HepG2 (cell line): ENCODE data around the gene PPP1R13B. TPM values are rescaled to one million over a fixed set of nuclear protein-coding genes. Genes with fewer than 3 reads are reported as not detected.

Experiments
- AHR ChIP-seq: IDR thresholded peaks from 2 replicates; pipeline ENCODE4 v1.6.1; 2018; ENCODE audit warnings: missing genetic modification reagents, missing compliant biosample characterization
- ARHGAP35 ChIP-seq: sonication (generic); formaldehyde crosslinking; IDR thresholded peaks from 2 replicates; pipeline ENCODE4 v1.9.0; 2022; ENCODE audit warnings: mild to moderate bottlenecking, inconsistent platforms, moderate library complexity, missing genetic modification reagents, borderline replicate concordance
- BHLHE40 ChIP-seq: IDR thresholded peaks from 2 replicates; pipeline ENCODE4 v1.6.1; 2011; ENCODE audit warnings: low read length, improper control_type of control experiment
- HHEX ChIP-seq: IDR thresholded peaks from 2 replicates; pipeline ENCODE4 v1.6.1; 2016; ENCODE audit warnings: control low read depth
- JUN ChIP-seq: sonication (generic); formaldehyde crosslinking; IDR thresholded peaks from 2 replicates; pipeline ENCODE4 v1.4.0; 2020; ENCODE audit warnings: mild to moderate bottlenecking, missing genetic modification reagents
- KLF6 ChIP-seq: IDR thresholded peaks from 2 replicates; pipeline ENCODE4 v1.8.0; 2016; ENCODE audit warnings: missing biosample characterization, missing genetic modification reagents
- MATR3 ChIP-seq: sonication (generic); formaldehyde crosslinking; IDR thresholded peaks from 2 replicates; pipeline ENCODE4 v1.4.0; 2020; ENCODE audit warnings: missing genetic modification reagents
- MIER2 ChIP-seq: IDR thresholded peaks from 2 replicates; pipeline ENCODE4 v1.6.1; 2016; ENCODE audit warnings: missing biosample characterization, missing genetic modification reagents
- PRPF4 ChIP-seq: fragments of 200-400 bp; formaldehyde crosslinking; IDR thresholded peaks from 2 replicates; pipeline ENCODE4 v1.6.1; 2016; ENCODE audit warnings: low read length, low read depth; ENCODE audit not compliant: poor library complexity, severe bottlenecking
- SRF ChIP-seq: IDR thresholded peaks from 2 replicates; pipeline ENCODE4 v1.6.1; 2011; ENCODE audit warnings: mild to moderate bottlenecking, low read depth, low read length, moderate library complexity
- TBX3 ChIP-seq: fragments of 450-650 bp; IDR thresholded peaks from 2 replicates; pipeline ENCODE4 v1.6.1; 2017; ENCODE audit warnings: antibody characterized with exemption, mild to moderate bottlenecking, inconsistent platforms, borderline replicate concordance
- ZFP41 ChIP-seq: sonication (generic); formaldehyde crosslinking; IDR thresholded peaks from 2 replicates; pipeline ENCODE4 v1.4.0; 2020; ENCODE audit warnings: mild to moderate bottlenecking, missing genetic modification reagents, borderline replicate concordance
- ZNF530 ChIP-seq: sonication (generic); formaldehyde crosslinking; IDR thresholded peaks from 2 replicates; pipeline ENCODE4 v1.5.0; 2020; ENCODE audit warnings: low read depth, mild to moderate bottlenecking, missing genetic modification reagents
- ZNF564 ChIP-seq: sonication (generic); formaldehyde crosslinking; IDR thresholded peaks from 2 replicates; pipeline ENCODE4 v1.8.1; 2023; ENCODE audit warnings: mild to moderate bottlenecking, missing genetic modification reagents
- ZNF672 ChIP-seq: sonication (generic); formaldehyde crosslinking; IDR thresholded peaks from 2 replicates; pipeline ENCODE4 v1.8.1; 2022; ENCODE audit warnings: missing genetic modification reagents
- ZNF724P ChIP-seq: sonication (generic); formaldehyde crosslinking; IDR thresholded peaks from 2 replicates; pipeline ENCODE4 v1.8.0; 2022; ENCODE audit warnings: missing genetic modification reagents, borderline replicate concordance
- ZNF816 ChIP-seq: sonication (generic); formaldehyde crosslinking; IDR thresholded peaks from 2 replicates; pipeline ENCODE4 v1.8.0; 2022; ENCODE audit warnings: missing genetic modification reagents, mild to moderate bottlenecking, borderline replicate concordance
- ZSCAN20 ChIP-seq: sonication (generic); formaldehyde crosslinking; IDR thresholded peaks from 2 replicates; pipeline ENCODE4 v1.4.0; 2020; ENCODE audit warnings: missing genetic modification reagents, mild to moderate bottlenecking, borderline replicate concordance
- polyA plus RNA-seq, 8 experiments: library from polyadenylated mRNA; depleted of rRNA in 3 of 8; stranded (reverse) in 7 of 8; unstranded in 1 of 8; fragments of >200 nt; fragmentation: Illumina TruSeq in 4 of 8; extraction: Trizol in 4 of 8; gene quantifications; 2 replicates each; pipeline versions ENCODE4 v1.2.1 to v1.2.3, GENCODE V29; 2011 to 2016; ENCODE audit warnings: low read depth in 4 of 8, missing spikeins in 1 of 8, mixed read lengths in 1 of 8; ENCODE audit not compliant: insufficient read depth in 1 of 8
- total RNA-seq, 5 experiments: library from RNA; depleted of rRNA; stranded (reverse); fragments of >200 nt; fragmentation: Illumina TruSeq; extraction: Trizol; gene quantifications; 2 replicates each; pipeline ENCODE4 v1.2.3, GENCODE V29; 2016; ENCODE audit warnings: low read depth in 1 of 5
- TF ChIP-seq, protein P1 (sequence below): IDR thresholded peaks from 2 replicates; pipeline ENCODE4 v1.6.1; 2016; ENCODE audit warnings: mild to moderate bottlenecking, missing biosample characterization, missing genetic modification reagents
- TF ChIP-seq, protein P2 (sequence below): sonication (generic); formaldehyde crosslinking; IDR thresholded peaks from 2 replicates; pipeline ENCODE4 v1.4.0; 2020; ENCODE audit warnings: missing genetic modification reagents
- TF ChIP-seq, protein P3 (sequence below): sonication (generic); formaldehyde crosslinking; IDR thresholded peaks from 2 replicates; pipeline ENCODE4 v1.4.0; 2020; ENCODE audit warnings: missing genetic modification reagents, mild to moderate bottlenecking, borderline replicate concordance
- TF ChIP-seq, protein P4 (sequence below): sonication (generic); formaldehyde crosslinking; IDR thresholded peaks from 2 replicates; pipeline ENCODE4 v1.4.0; 2020; ENCODE audit warnings: mild to moderate bottlenecking, missing genetic modification reagents
- TF ChIP-seq, protein P5 (sequence below): sonication (generic); formaldehyde crosslinking; IDR thresholded peaks from 2 replicates; pipeline ENCODE4 v1.5.0; 2020; ENCODE audit warnings: missing genetic modification reagents, mild to moderate bottlenecking, borderline replicate concordance

PPP1R13B gene
- total and polyA plus RNA-seq, 2 of the 13 experiments (the other 11 are each of a cell fraction or from before 2014, with no cell fraction given) = 4.6 to 9.4 TPM

DNA sequence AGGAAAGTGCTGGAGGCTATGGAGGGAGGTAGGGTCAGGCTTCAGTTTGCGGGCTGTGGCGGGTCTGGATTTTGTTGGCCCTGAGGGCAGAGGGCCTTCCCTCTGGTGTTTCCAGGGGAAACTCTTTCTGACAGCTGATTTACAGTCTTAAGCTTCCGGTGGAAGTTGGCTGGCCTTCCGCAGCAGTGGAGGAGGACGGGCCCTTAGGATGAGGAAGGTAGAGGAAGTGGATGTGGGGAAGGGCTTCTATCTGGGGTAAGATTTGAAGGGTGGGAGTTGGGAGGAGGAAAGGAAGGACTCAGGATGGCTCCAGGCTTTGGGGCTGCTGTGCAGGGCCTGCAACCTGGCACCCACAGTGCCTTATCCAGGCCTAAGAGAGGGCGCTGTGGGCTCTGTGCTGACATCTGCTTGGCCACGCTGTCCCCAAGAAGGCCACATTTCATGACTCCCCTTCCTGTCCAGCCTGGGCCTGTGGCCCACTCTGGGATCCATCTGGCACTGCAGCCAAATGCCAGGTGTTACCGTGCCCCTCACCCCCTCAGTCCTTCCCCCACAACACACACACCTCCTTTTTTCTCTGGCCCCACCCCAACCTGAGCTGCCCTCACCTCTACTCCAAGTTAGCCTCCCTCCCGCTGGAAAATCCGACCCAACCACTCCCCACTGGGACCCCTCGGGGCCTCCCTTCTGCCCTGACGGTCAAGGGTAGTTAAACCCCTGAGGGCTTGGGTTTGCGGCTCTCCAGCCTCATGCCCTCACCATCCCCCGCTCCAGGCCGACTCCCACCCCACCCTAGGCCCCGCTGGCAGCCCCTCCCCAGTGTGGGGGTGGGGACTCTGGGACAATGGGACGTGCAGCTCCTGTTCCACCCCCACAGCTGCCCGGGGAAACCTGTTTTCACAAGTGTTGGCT, 7.7 kb upstream of the PPP1R13B start (continued):
- TF ChIP-seq ZNF672 (CRISPR knock-in tag) = no peak
- no peak for TF ChIP-seq ARHGAP35 (CRISPR knock-in tag)
- TF ChIP-seq, protein P1, sequence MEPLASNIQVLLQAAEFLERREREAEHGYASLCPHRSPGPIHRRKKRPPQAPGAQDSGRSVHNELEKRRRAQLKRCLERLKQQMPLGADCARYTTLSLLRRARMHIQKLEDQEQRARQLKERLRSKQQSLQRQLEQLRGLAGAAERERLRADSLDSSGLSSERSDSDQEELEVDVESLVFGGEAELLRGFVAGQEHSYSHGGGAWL (CRISPR knock-in tag) = 0 out of 2 replicates have a peak, but pooled peaks have one; percentile 31
- TF ChIP-seq SRF = no peak
- TF ChIP-seq KLF6 (CRISPR knock-in tag) = no peak
- no peak for TF ChIP-seq HHEX (CRISPR knock-in tag)
- no peak for TF ChIP-seq ZSCAN20
- TF ChIP-seq, protein P2, sequence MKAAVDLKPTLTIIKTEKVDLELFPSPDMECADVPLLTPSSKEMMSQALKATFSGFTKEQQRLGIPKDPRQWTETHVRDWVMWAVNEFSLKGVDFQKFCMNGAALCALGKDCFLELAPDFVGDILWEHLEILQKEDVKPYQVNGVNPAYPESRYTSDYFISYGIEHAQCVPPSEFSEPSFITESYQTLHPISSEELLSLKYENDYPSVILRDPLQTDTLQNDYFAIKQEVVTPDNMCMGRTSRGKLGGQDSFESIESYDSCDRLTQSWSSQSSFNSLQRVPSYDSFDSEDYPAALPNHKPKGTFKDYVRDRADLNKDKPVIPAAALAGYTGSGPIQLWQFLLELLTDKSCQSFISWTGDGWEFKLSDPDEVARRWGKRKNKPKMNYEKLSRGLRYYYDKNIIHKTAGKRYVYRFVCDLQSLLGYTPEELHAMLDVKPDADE (CRISPR knock-in tag) = no peak
- TF ChIP-seq ZNF724P (CRISPR knock-in tag) = no peak
- TF ChIP-seq, protein P3, sequence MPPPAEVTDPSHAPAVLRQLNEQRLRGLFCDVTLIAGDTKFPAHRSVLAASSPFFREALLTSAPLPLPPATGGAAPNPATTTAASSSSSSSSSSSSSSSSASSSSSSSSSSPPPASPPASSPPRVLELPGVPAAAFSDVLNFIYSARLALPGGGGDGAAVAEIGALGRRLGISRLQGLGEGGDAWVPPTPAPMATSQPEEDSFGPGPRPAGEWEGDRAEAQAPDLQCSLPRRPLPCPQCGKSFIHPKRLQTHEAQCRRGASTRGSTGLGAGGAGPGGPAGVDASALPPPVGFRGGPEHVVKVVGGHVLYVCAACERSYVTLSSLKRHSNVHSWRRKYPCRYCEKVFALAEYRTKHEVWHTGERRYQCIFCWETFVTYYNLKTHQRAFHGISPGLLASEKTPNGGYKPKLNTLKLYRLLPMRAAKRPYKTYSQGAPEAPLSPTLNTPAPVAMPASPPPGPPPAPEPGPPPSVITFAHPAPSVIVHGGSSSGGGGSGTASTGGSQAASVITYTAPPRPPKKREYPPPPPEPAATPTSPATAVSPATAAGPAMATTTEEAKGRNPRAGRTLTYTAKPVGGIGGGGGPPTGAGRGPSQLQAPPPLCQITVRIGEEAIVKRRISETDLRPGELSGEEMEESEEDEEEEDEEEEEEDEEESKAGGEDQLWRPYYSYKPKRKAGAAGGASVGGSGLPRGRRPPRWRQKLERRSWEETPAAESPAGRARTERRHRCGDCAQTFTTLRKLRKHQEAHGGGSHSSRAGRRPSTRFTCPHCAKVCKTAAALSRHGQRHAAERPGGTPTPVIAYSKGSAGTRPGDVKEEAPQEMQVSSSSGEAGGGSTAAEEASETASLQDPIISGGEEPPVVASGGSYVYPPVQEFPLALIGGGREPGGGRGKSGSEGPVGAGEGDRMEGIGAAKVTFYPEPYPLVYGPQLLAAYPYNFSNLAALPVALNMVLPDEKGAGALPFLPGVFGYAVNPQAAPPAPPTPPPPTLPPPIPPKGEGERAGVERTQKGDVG = no peak
- TF ChIP-seq PRPF4 = peak; percentile 87
- no peak for TF ChIP-seq MIER2 (CRISPR knock-in tag)
- no peak for TF ChIP-seq ZNF530 (CRISPR knock-in tag)
- TF ChIP-seq ZNF564 (CRISPR knock-in tag) = 0 out of 2 replicates have a peak, but pooled peaks have one; percentile 22
- TF ChIP-seq JUN = no peak
- no peak for TF ChIP-seq BHLHE40
- TF ChIP-seq ZNF816 = no peak
- TF ChIP-seq, protein P4, sequence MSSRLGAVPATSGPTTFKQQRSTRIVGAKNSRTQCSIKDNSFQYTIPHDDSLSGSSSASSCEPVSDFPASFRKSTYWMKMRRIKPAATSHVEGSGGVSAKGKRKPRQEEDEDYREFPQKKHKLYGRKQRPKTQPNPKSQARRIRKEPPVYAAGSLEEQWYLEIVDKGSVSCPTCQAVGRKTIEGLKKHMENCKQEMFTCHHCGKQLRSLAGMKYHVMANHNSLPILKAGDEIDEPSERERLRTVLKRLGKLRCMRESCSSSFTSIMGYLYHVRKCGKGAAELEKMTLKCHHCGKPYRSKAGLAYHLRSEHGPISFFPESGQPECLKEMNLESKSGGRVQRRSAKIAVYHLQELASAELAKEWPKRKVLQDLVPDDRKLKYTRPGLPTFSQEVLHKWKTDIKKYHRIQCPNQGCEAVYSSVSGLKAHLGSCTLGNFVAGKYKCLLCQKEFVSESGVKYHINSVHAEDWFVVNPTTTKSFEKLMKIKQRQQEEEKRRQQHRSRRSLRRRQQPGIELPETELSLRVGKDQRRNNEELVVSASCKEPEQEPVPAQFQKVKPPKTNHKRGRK = no peak
- TF ChIP-seq TBX3 = no peak
- no peak for TF ChIP-seq ZFP41 (CRISPR knock-in tag)
- TF ChIP-seq, protein P5, sequence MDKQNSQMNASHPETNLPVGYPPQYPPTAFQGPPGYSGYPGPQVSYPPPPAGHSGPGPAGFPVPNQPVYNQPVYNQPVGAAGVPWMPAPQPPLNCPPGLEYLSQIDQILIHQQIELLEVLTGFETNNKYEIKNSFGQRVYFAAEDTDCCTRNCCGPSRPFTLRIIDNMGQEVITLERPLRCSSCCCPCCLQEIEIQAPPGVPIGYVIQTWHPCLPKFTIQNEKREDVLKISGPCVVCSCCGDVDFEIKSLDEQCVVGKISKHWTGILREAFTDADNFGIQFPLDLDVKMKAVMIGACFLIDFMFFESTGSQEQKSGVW = no peak
- no peak for TF ChIP-seq AHR (CRISPR knock-in tag)
- no peak for TF ChIP-seq MATR3
